Psoas muscle (tissue), 8 donors: ENCODE data around the gene CDC42EP1. TPM values are rescaled to one million over a fixed set of nuclear protein-coding genes. Genes with fewer than 3 reads are reported as not detected.

Experiments
- ATAC-seq, 4 donors: fragments of 200-7000 bp; cut with Tn5 transposase; one replicate each; pipeline ENCODE4 v1.9.1; 2020; ENCODE audit warnings: moderate library complexity in 3 of 4, mild to moderate bottlenecking in 2 of 4
- DNase-seq, 2 donors: peaks; one replicate each; pipeline ENCODE4 v3.0.0-alpha.2; 2020
- H3K27ac ChIP-seq: fragments of 200-600 bp; one replicate; pipeline ENCODE4 v1.8.0; 2022
- H3K27me3 ChIP-seq, 3 donors: fragments of 200-600 bp in 1 of 3; one replicate each; pipeline versions ENCODE4 v1.6.1 to v1.8.0; 2013 to 2022; ENCODE audit warnings: low read length in 2 of 3, mild to moderate bottlenecking in 2 of 3, moderate library complexity in 1 of 3; ENCODE audit not compliant: insufficient read depth in 3 of 3
- H3K36me3 ChIP-seq, 2 donors: fragments of 200-600 bp in 1 of 2; one replicate each; pipeline versions ENCODE4 v1.6.1 to v1.8.0; 2013 to 2022; ENCODE audit warnings: low read depth in 1 of 2, mild to moderate bottlenecking in 1 of 2, moderate library complexity in 1 of 2; ENCODE audit not compliant: insufficient read depth in 1 of 2
- H3K4me1 ChIP-seq: fragments of 200-600 bp; one replicate; pipeline ENCODE4 v1.8.0; 2022
- H3K4me3 ChIP-seq: fragments of 200-600 bp; one replicate; pipeline ENCODE4 v1.8.0; 2022; ENCODE audit warnings: mild to moderate bottlenecking
- H3K9me3 ChIP-seq: fragments of 200-600 bp; one replicate; pipeline ENCODE4 v1.8.0; 2022
- WGBS, 3 donors: extraction: QIAGEN DNeasy Blood & Tissue Kit; methylation state at CpG; one replicate each; pipeline versions ENCODE4 v1.1.6 to v1.1.7; 2013; 5-methylcytosine and 5-hydroxymethylcytosine counted together
- intact Hi-C, 2 donors: fragments of 100-400 bp; cut with DNase I; formaldehyde crosslinking; loops; one replicate each; pipeline versions ENCODE4 v1.11.0 to v1.14.2; 2022
- polyA plus RNA-seq, 3 donors: library from polyadenylated mRNA; stranded (reverse); fragments of 200-250 nt; gene quantifications; one replicate each; pipeline ENCODE4 v1.2.3, GENCODE V29; 2013
- total RNA-seq, 4 donors: library from RNA; stranded (reverse); fragmentation: NEBNext Ultra II Directional in 2 of 4; extraction: Animal tissue kit (Norgen Biotek cat#: 25700) in 2 of 4; gene quantifications; one replicate each; pipeline versions ENCODE4 v1.2.1 to v1.2.4, GENCODE V29; 2021 to 2023
- TF ChIP-seq, protein P1 (sequence below): fragments of 200-600 bp; IDR thresholded peaks from one replicate; pipeline ENCODE4 v1.8.0; 2022; ENCODE audit warnings: antibody characterized with exemption
- donor health status: healthy with polysubstance abuse.
- donor health status: DM: no; HTN: no; CAD: no; lungs with moderate emphysema.
- donor health status: Bipolar disorder and iron deficiency.
- donor health status: healthy.
- donor health status: DM: yes; HTN: yes; CAD: no.
- donor health status: DM: no; HTN: no; CAD: no.
- donor health status: DM: no; HTN: no; CAD: no.
- donor health status: DM: yes; HTN: yes; CAD: no.

CDC42EP1 gene
- total and polyA plus RNA-seq, 7 donors: 3.8 to 13.8 (median 6.9) TPM

DNA sequence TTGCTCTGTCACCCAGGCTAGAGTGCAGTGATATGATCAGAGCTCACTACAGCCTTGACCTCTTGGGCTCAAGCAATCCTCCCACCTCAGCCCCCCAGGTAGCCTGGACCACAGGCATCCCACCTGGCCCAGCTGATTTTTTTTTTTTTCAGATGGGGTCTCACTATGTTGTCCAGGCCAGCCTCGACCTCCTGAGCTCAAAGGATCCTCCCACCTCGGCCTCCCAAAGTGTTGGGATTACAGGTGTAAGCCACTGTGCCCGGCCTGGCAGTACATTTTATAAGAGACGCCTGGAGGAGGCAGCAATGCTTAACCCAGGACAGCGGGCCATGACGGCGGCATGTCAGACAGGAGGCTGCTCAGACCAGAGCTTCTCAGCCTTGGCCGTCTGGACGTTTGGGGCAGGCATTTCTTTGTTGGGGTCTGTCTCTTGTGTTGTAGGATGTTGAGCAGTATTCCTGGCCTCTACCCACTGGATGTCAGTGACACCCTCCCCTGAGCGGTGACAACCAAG is 15.3 kb downstream of the CDC42EP1 start:
- WGBS, 3 donors: 88 to 91% (median 89%) methylated on average over 10 of the region's 10 CpGs
- no peak for ATAC-seq

DNA sequence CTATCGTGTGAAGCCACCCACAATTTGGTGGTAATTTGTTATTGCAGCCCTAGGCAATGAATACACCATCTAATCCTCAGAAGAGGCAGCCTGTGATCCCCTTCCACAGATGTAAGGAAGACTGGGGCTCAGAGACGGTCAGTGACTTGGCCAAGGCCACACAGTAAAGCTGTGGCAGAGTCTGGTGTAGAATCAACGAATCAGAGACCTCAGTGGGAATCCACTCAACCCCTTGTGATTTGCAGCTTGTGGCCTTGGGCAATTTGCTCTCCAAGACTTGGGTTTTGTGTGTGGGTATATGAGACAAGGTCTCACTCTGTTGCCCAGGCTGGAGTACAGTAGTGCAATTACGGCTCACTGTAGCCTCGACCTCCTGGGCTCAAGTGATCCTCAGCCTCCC is 17.7 kb downstream of the CDC42EP1 start:
- no peak overlapping the region for H3K4me3 ChIP-seq
- WGBS, 3 donors: 87 to 91% (median 88%) methylated on average over 5 of the region's 5 CpGs
- ATAC-seq (no peak), DNase-seq (no peak)
- H3K4me1 ChIP-seq: no peaks in the 10 kb centered on the region
- H3K36me3 ChIP-seq: no peaks in the 10 kb centered on the region
- H3K9me3 ChIP-seq: no peaks in the 10 kb centered on the region
- TF ChIP-seq, protein P1, sequence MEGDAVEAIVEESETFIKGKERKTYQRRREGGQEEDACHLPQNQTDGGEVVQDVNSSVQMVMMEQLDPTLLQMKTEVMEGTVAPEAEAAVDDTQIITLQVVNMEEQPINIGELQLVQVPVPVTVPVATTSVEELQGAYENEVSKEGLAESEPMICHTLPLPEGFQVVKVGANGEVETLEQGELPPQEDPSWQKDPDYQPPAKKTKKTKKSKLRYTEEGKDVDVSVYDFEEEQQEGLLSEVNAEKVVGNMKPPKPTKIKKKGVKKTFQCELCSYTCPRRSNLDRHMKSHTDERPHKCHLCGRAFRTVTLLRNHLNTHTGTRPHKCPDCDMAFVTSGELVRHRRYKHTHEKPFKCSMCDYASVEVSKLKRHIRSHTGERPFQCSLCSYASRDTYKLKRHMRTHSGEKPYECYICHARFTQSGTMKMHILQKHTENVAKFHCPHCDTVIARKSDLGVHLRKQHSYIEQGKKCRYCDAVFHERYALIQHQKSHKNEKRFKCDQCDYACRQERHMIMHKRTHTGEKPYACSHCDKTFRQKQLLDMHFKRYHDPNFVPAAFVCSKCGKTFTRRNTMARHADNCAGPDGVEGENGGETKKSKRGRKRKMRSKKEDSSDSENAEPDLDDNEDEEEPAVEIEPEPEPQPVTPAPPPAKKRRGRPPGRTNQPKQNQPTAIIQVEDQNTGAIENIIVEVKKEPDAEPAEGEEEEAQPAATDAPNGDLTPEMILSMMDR: no peak
- H3K27ac ChIP-seq: no peak overlapping the region
- no peaks in the 10 kb centered on the region for H3K27me3 ChIP-seq
- intact Hi-C loops: no loop called here

More for the DNA sequence above, 15.3 kb downstream of the CDC42EP1 start:
- no peaks in the 10 kb centered on the region for H3K36me3 ChIP-seq
- no peaks in the 10 kb centered on the region for H3K9me3 ChIP-seq
- DNase-seq: no peak
- no peaks in the 10 kb centered on the region for H3K27me3 ChIP-seq
- intact Hi-C loops: no loop called here
- TF ChIP-seq, protein P1: no peak
- no peak overlapping the region for H3K4me3 ChIP-seq
- no peak overlapping the region for H3K27ac ChIP-seq
- H3K4me1 ChIP-seq: no peaks in the 10 kb centered on the region

DNA sequence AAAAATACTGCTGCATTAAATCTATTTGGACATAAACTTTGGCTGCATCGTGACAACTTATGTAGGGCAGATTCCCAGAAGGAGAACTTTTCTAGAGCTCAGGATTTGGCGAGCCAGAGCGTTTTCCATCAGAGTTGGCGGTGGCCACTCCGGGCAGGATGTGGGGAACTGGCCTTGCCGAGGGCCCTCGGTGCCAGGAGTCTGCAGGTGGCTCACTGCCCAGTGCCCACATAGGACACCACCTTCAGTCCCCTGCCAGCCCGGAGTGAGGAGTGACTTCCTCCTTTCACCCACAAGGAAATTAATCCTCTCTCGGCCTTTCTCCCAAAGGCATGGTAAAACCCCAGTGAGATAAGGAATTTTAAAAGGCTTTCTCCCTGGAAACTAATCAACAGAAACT is 21.2 kb downstream of the CDC42EP1 start:
- ATAC-seq (peak; percentile 90 to 99 (median 94)), DNase-seq (peak; percentile 62 to 82)
- Histone ChIP-seq H3K36me3 (no peaks in the 10 kb centered on the region), H3K4me1 (no peaks in the 10 kb centered on the region), H3K4me3 (no peak overlapping the region), H3K27me3 (no peaks in the 10 kb centered on the region), H3K27ac (peak overlapping the region; percentile 26), H3K9me3 (no peaks in the 10 kb centered on the region)
- intact Hi-C loops: no loop called here
- WGBS, 3 donors: 4 to 6% (median 4%) methylated on average over 9 of the region's 9 CpGs
- TF ChIP-seq, protein P1: no peak

DNA sequence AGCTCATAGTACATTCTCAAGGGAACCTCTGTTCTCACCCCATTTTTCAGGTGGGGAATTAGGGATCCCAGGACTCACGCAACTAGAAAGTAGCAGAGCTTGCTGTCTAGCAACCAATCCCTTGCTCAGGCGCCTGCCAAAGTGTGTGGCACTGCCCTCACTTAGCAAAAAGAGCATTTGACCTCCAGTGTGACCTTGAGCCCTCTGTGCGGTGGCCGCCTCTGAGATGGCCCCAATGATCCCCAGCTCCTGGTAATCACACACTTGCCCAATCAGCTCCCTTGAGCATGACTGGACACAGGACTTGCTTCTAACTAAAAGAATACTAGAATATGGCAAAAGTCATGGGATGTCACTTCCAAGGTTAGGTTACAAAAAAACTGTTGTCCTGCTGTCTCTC is 22.2 kb downstream of the CDC42EP1 start:
- no peak overlapping the region for H3K27ac ChIP-seq
- TF ChIP-seq, protein P1: no peak
- no peaks in the 10 kb centered on the region for H3K4me1 ChIP-seq
- DNase-seq (no peak), ATAC-seq (no peak)
- intact Hi-C loops: no loop called here
- WGBS, 3 donors: 60 to 81% (median 78%) methylated on average over 4 of the region's 4 CpGs
- no peaks in the 10 kb centered on the region for H3K9me3 ChIP-seq
- H3K4me3 ChIP-seq: no peak overlapping the region
- no peaks in the 10 kb centered on the region for H3K27me3 ChIP-seq
- H3K36me3 ChIP-seq: no peaks in the 10 kb centered on the region
